Endothelial cell of umbilical vein (primary cell): Measurements from ENCODE around the gene OPCML. TPM values are rescaled to one million over a fixed set of nuclear protein-coding genes. Genes with fewer than 3 reads are reported as not detected.

Experiments
- BruUV-seq: library from RNA; stranded (reverse); fragments of 400-500 nt; replicated peaks from 2 replicates; lab custom pipeline; 2021; lab: Mats Ljungman, UMichigan
- CTCF ChIA-PET: fragments of 300-600, 350-600 bp; sonication (Branson Sonifier 250); formaldehyde crosslinking; loops from one replicate; lab custom pipeline; 2021; ENCODE audit warnings: antibody characterized with exemption, inconsistent platforms; lab: Charles Lee
- POLR2A ChIA-PET: fragments of 300-600, 350-600 bp; sonication (Branson Sonifier 250); formaldehyde crosslinking; loops from one replicate; lab custom pipeline; 2021; ENCODE audit warnings: antibody characterized with exemption, inconsistent platforms; lab: Charles Lee
- DNase-seq: peaks from one replicate; pipeline ENCODE4 v3.0.0-alpha.2; 2011; ENCODE audit warnings: low read depth, low spot score
- FAIRE-seq: peaks from 2 replicates; lab custom pipeline; 2011; peaks lifted over from hg19 to GRCh38; lab: Jason Lieb, UNC
- H2AFZ ChIP-seq: 2 replicates; pipeline ENCODE4 v1.6.0; 2012; ENCODE audit warnings: low read depth, low read length, control low read depth, inconsistent platforms
- H3K27ac ChIP-seq: 2 replicates; pipeline ENCODE4 v1.5.1; 2011; ENCODE audit warnings: low read depth, mild to moderate bottlenecking, control low read depth, low read length, moderate library complexity; ENCODE audit not compliant: insufficient read depth
- H3K27me3 ChIP-seq, 2 experiments: 2 replicates each; pipeline versions ENCODE4 v1.6.0 to v1.6.1; 2011; ENCODE audit warnings: low read length in 2 of 2, mixed read lengths in 1 of 2; ENCODE audit not compliant: control insufficient read depth in 2 of 2, insufficient read depth in 2 of 2
- H3K36me3 ChIP-seq, 2 experiments: 2 replicates in 1 of 2; 3 replicates in 1 of 2; pipeline ENCODE4 v1.5.1; 2011; ENCODE audit warnings: low read length in 2 of 2, mild to moderate bottlenecking in 1 of 2, moderate library complexity in 1 of 2; ENCODE audit not compliant: control insufficient read depth in 2 of 2, insufficient read depth in 2 of 2; ENCODE audit errors: extremely low read depth in 1 of 2
- H3K4me1 ChIP-seq: 3 replicates; pipeline ENCODE4 v1.5.1; 2011; ENCODE audit warnings: mild to moderate bottlenecking, low read length; ENCODE audit not compliant: control insufficient read depth, insufficient read depth; ENCODE audit errors: extremely low read depth
- H3K4me2 ChIP-seq: 2 replicates; pipeline ENCODE4 v1.6.1; 2011; ENCODE audit warnings: low read length, control low read depth, mixed read lengths; ENCODE audit not compliant: insufficient read depth
- H3K4me3 ChIP-seq, 3 experiments: fragments of 200-600 bp in 1 of 3; sonication (generic), shearing (Covaris generic) in 1 of 3; replicated peaks in 1 of 3; 2 replicates each; pipeline ENCODE4 v1.5.1; 2011 to 2016; ENCODE audit warnings: control low read depth in 3 of 3, low read length in 3 of 3, mild to moderate bottlenecking in 2 of 3, inconsistent platforms in 1 of 3, low read depth in 1 of 3, moderate library complexity in 1 of 3; ENCODE audit not compliant: insufficient read depth in 1 of 3
- H3K79me2 ChIP-seq: 2 replicates; pipeline ENCODE4 v1.6.0; 2012; ENCODE audit warnings: low read length, inconsistent platforms; ENCODE audit not compliant: control insufficient read depth, insufficient read depth
- H3K9ac ChIP-seq: replicated peaks from 2 replicates; pipeline ENCODE3; 2011; ENCODE audit warnings: low read length, control low read depth; ENCODE audit not compliant: insufficient read depth; ENCODE audit errors: extremely low read depth
- H3K9me1 ChIP-seq: replicated peaks from 3 replicates; pipeline ENCODE4 v1.6.0; 2011; ENCODE audit warnings: mild to moderate bottlenecking, low read length; ENCODE audit not compliant: control insufficient read depth, insufficient read depth; ENCODE audit errors: extremely low read depth
- H3K9me3 ChIP-seq: replicated peaks from 2 replicates; pipeline ENCODE4 v1.5.1; 2012; ENCODE audit warnings: low read length, inconsistent platforms; ENCODE audit not compliant: control insufficient read depth, insufficient read depth
- H4K20me1 ChIP-seq: replicated peaks from 2 replicates; pipeline ENCODE3; 2011; ENCODE audit warnings: mild to moderate bottlenecking, low read length; ENCODE audit not compliant: control insufficient read depth, insufficient read depth; ENCODE audit errors: extremely low read depth
- CTCF ChIP-seq, 2 donors: IDR thresholded peaks; 1 replicate in 1 of 2; 2 replicates in 1 of 2; pipeline ENCODE4 v1.5.1; 2011; ENCODE audit warnings: low read length in 2 of 2, mild to moderate bottlenecking in 2 of 2, moderate library complexity in 2 of 2, control low read depth in 1 of 2, inconsistent platforms in 1 of 2, low read depth in 1 of 2; ENCODE audit not compliant: insufficient read depth in 1 of 2; ENCODE audit errors: extremely low read depth in 1 of 2
- EZH2 ChIP-seq: IDR thresholded peaks from 2 replicates; pipeline ENCODE4 v1.6.1; 2012; ENCODE audit warnings: borderline replicate concordance, low read depth, mild to moderate bottlenecking, moderate library complexity, low read length, inconsistent platforms; ENCODE audit not compliant: severe bottlenecking
- FOS ChIP-seq: IDR thresholded peaks from 2 replicates; pipeline ENCODE4 v1.6.1; 2011; ENCODE audit warnings: mild to moderate bottlenecking, low read length, moderate library complexity, borderline replicate concordance; ENCODE audit not compliant: insufficient read depth
- GATA2 ChIP-seq: IDR thresholded peaks from 2 replicates; pipeline ENCODE4 v1.7.0; 2011; ENCODE audit warnings: low read depth, mild to moderate bottlenecking, moderate library complexity, mixed read lengths, low read length; ENCODE audit not compliant: insufficient read length, insufficient read depth
- JUN ChIP-seq: IDR thresholded peaks from 2 replicates; pipeline ENCODE4 v1.6.1; 2011; ENCODE audit warnings: borderline replicate concordance, low read depth; ENCODE audit not compliant: insufficient read length, insufficient read depth
- MAX ChIP-seq: IDR thresholded peaks from 2 replicates; pipeline ENCODE4 v1.6.1; 2011; ENCODE audit not compliant: insufficient read depth, insufficient read length
- MYC ChIP-seq: IDR thresholded peaks from one replicate; pipeline ENCODE4 v1.6.1; 2011; ENCODE audit warnings: mild to moderate bottlenecking, low read depth, low read length
- POLR2A ChIP-seq: IDR thresholded peaks from 2 replicates; pipeline ENCODE4 v1.6.1; 2012; ENCODE audit warnings: low read depth, mild to moderate bottlenecking, control low read depth, low read length
- POLR2AphosphoS5 ChIP-seq: IDR thresholded peaks from 2 replicates; pipeline ENCODE4 v1.6.1; 2012; ENCODE audit warnings: low read depth, mild to moderate bottlenecking, control low read depth, low read length, moderate library complexity; ENCODE audit not compliant: insufficient read depth
- dilution Hi-C: fragments of 300-500 bp; cut with MboI; formaldehyde crosslinking; loops from one replicate; pipeline ENCODE4 v1.15.0; 2019; ENCODE audit warnings: low sequenced_read_pairs; ENCODE audit not compliant: extremely low pct_ligation_motif_present
- intact Hi-C: fragments of 100-400 bp; cut with micrococcal nuclease; formaldehyde crosslinking; loops from one replicate; pipeline ENCODE4 v1.10.0; 2022
- polyA plus RNA-seq, 4 experiments: library from polyadenylated mRNA; depleted of rRNA in 3 of 4; stranded (reverse) in 3 of 4; unstranded in 1 of 4; fragments of >200 nt; gene quantifications; 2 replicates each; pipeline versions ENCODE4 v1.2.1 to v1.2.3, GENCODE V29; 2011 to 2012; ENCODE audit warnings: missing spikeins in 1 of 4
- total RNA-seq: library from RNA; stranded (reverse); gene quantifications from 2 replicates; pipeline ENCODE4 v1.2.3, GENCODE V29; 2021

The OPCML gene
- total and polyA plus RNA-seq, 2 donors (not counting 3 experiments of a cell fraction or from before 2014, with no cell fraction given): not detected

- peaks cover 7% of the 10 kb centered on the region for H3K9me3 ChIP-seq
- no peak overlapping the region for H3K4me3 ChIP-seq
- TF ChIP-seq CTCF (IDR thresholded peaks at IDR 0.05; ENCODE audit: extremely low read depth in 1 of 2, insufficient read depth in 1 of 2, low read depth in 1 of 2, low read length in 2 of 2) (no peak), POLR2AphosphoS5 (no peak), GATA2 (no peak), JUN (no peak), FOS (no peak), MYC (no peak), POLR2A (no peak), MAX (no peak), EZH2 (no peak)
- no TSS peak for BruUV-seq
- H3K4me1 ChIP-seq: no peaks in the 10 kb centered on the region
- no peak for FAIRE-seq
- no peak overlapping the region for H2AFZ ChIP-seq
- POLR2A ChIA-PET: no interaction called here
- no peaks in the 10 kb centered on the region for H3K9me1 ChIP-seq
- dilution Hi-C loops: no loop called here
- no peak for DNase-seq
- H3K9ac ChIP-seq: no peak overlapping the region
- no peak overlapping the region for H3K4me2 ChIP-seq
- CTCF ChIA-PET: no interaction called here
- H3K36me3 ChIP-seq: no peaks in the 10 kb centered on the region
- H3K79me2 ChIP-seq: no peaks in the 10 kb centered on the region
- no peak overlapping the region for H3K27ac ChIP-seq
- intact Hi-C loops: no loop called here
- H3K27me3 ChIP-seq: no peaks in the 10 kb centered on the region
- no peaks in the 10 kb centered on the region for H4K20me1 ChIP-seq
Observed at GRCh38 chr11:133222425-133223330, 309.6 kb downstream of the OPCML start.
